Left lobe of liver (tissue), 2 donors: ENCODE data around the gene DGCR8. TPM values are rescaled to one million over a fixed set of nuclear protein-coding genes. Genes with fewer than 3 reads are reported as not detected.

Experiments used
- ATAC-seq: fragments of 200-7000 bp; cut with Tn5 transposase; one replicate; pipeline ENCODE4 v1.9.1; 2020; ENCODE audit warnings: mild to moderate bottlenecking, moderate library complexity
- DNase-seq: peaks from one replicate; pipeline ENCODE4 v3.0.0-alpha.2; 2020; ENCODE audit warnings: low spot score
- total RNA-seq: library from RNA; stranded (reverse); gene quantifications from one replicate; pipeline ENCODE4 v1.2.1, GENCODE V29; 2021
- donor health status: DM: no; HTN: no; CAD: no; lungs with moderate emphysema.
- donor health status: DM: no; HTN: yes; CAD: no.

Gene DGCR8
- total RNA-seq, 1 donor from 2014 or later: 26.9 TPM

- ATAC-seq: no peak
- no peak for DNase-seq
Observed at GRCh38 chr22:20121856-20122415, 41.9 kb downstream of the DGCR8 start.

GRCh38 chr22:20123366-20124082, 43.5 kb downstream of the DGCR8 start:
- DNase-seq (no peak), ATAC-seq (no peak)

GRCh38 chr22:20124083-20124787, 44.2 kb downstream of the DGCR8 start:
- no peak for ATAC-seq
- no peak for DNase-seq

GRCh38 chr22:20125201-20126174, 45.4 kb downstream of the DGCR8 start:
- ATAC-seq: peak; percentile 80

DNA sequence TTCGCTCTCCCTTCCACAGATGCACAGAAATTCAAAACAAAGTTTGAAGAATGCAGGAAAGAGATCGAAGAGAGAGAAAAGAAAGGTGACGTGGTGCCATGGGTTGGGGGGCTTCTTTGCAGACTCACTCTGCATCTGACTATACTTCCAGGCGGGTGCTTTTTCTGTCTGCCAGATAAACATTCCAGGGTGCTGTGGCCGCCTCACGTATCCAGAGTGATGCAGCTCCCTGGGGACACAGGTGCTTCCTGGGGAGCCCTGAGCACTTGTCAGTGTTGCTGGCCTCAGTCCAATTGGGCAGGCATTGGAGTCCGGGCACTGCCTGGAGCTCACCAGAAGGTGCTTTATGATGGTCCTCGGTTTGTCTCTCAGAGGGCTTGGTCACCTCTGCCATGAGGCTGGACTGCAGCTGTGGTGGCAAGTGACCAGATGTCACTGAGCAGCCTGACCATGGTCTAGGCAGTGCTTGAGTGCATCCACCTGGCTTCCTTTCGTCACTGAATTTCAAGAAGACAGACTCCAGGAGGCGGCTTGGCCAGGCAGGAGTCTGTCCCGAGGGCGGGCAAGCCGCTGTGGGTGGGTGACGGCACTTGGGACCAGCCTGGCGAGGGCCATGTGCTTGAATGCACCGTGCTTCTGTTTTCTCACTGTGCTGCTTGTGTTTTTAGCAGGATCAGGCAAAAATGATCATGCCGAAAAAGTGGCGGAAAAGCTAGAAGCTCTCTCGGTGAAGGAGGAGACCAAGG, 46.4 kb downstream of the DGCR8 start:
- DNase-seq (no peak), ATAC-seq (no peak)

More at GRCh38 chr22:20125201-20126174, 45.4 kb downstream of the DGCR8 start:
- peak; percentile 91 for DNase-seq

GRCh38 chr22:20127318-20127868, 47.4 kb downstream of the DGCR8 start:
- no peak for ATAC-seq
- DNase-seq: no peak

DNA sequence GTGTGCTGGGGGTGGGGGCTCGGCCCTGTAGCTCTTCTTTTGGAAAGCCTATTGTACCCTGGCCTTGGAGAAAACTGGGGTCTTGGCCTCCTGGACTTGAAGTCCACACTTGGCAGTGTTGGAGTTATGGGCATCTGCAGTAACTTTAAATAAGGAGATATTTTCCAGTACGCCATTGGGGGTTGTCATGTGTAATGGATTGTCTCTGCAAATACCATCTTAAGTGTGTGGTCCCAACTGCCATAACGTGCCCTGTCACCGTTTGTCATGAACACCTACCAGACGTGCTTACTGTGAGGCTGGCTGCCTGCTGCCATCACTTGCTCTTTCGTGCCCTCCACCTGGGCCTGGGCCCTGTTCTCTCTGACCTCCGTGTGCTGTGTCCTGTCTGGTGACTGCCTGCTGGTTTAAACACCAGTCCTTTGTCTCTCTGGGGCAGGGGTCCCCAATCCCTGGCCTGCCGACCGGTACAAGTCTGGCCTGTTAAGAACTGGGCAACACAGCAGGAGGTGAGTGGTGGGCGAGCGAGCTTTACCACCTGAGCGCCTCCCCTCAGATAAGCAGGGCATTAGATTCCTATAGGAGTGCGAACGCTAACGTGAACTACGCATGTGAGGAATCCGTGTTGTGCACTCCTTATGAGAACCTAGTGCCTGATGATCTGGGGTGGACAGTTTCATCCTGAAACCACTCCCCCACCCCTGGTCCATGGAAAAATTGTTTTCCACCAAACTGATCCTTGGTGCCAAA, 48.0 kb downstream of the DGCR8 start:
- no peak for ATAC-seq
- DNase-seq: no peak

DNA sequence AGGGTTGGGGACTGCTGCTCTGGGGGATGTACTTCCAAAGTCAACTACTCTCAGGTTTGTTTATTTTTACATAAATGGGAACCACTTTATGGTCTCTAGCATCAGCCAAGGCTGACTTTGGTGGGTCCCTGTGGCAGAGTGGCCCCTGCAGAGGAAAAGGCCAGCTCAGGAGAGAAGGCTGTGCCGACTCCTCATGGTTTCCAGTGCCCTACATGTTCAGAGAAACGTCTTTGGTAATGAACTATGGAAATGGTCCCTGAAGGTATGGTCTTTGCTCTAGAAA, 48.5 kb downstream of the DGCR8 start:
- DNase-seq: no peak

GRCh38 chr22:20128902-20129746, 49.1 kb downstream of the DGCR8 start:
- ATAC-seq (peak; percentile 52), DNase-seq (peak; percentile 90)

More for the DNA sequence above, 48.5 kb downstream of the DGCR8 start:
- ATAC-seq: no peak

GRCh38 chr22:20129747-20130014, 49.6 kb downstream of the DGCR8 start:
- no peak for ATAC-seq
- no peak for DNase-seq

- DNase-seq: no peak
- no peak for ATAC-seq
Observed at GRCh38 chr22:20130319-20130718, 50.3 kb downstream of the DGCR8 start.

DNA sequence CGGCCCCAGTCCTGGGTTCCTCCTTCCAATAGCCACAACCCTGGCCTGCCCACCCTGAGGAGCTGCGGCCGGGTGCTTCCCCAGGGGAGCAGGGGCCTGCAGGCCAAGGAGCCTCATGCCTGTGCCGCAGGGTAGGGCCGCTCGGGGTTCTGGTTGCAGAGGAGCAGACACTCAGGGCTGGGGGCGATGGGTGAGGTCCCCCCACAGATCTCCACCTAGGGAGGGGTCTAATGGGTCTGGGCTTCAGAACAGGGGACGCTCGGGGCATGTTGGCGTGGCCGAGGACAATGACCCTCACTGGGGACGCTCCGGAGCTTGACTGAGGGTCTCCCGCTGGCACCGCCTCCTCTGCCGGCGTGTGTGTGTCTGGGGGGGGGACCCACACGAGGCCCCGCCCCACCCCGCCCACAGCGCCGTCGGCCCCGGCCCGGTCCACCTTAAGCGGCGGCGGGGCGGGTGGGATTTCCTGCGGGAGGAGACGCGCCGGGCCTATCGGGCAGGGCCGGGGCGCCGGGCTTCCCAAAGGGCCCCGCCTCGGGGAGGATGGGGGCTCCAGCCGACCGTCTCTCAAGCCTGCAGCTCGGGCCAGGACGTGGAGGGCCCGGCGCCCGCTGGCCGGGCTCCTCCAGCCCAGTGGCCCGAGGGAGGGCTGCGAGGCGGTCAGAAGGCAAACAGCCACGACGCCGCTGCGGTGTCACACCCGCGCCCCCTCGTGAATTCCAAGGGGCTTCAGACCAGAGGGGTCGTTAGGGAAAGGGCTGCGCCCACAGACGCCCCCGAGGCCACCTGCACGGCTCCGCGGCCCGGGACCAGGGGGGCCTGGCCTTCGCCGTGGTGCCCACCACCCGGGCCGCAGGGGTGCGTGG, 50.9 kb downstream of the DGCR8 start:
- ATAC-seq (peak; percentile 80), DNase-seq (peak; percentile 90)

- no peak for DNase-seq
- ATAC-seq: peak; percentile 60
Observed at GRCh38 chr22:20131597-20131858, 51.5 kb downstream of the DGCR8 start, which contains the start of gene ZDHHC8. Gene ZDHHC8 (plus strand): TSS chr22:20131804. CDS start chr22:20131948, 144 bp downstream.

DNA sequence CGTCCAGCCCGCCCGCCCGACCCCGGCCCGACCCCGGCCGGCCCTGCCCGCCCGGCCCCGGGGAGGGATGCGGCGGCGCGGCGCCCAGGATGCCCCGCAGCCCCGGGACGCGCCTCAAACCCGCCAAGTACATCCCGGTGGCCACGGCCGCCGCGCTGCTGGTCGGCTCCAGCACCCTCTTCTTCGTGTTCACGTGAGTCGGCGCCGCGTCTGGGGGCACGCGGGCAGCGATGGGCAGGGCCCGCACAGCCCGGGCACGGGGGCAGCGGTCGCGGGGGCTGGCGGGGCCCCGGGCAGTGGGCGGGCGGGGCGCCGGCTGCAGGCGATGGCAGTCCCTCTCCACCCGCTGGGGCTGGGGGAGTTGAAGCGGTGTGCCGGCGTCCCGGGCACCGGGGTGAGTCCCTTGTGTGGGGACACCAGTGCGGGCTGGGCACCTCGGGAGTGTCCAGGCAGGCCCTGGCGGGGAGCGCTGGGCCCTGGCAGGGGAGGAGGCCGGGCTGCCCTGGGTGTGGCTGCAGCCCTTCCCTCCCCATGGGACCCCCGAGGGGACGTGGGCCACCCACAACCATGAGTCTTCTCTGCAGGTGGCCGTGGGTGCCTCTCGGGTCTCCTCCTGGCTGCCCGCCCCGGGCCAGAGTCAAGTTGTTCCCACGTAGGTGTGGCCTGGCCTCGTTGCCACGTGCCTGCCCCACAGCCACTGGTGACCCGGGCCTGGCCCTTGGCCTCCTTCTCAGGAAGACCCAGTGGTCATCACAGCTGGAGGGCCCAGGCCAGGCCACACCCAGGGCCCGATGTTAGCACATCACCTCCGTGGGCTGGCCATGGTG, 52.0 kb downstream of the DGCR8 start:
- ATAC-seq (peak; percentile 8), DNase-seq (peak; percentile 71)

GRCh38 chr22:20132686-20133246, 52.7 kb downstream of the DGCR8 start:
- ATAC-seq (no peak), DNase-seq (no peak)

- no peak for ATAC-seq
- DNase-seq: no peak
Observed at GRCh38 chr22:20133930-20134549, 54.0 kb downstream of the DGCR8 start.
